Fibroblast of pulmonary artery (primary cell): ENCODE results near the gene EN2.

Experiments
- DNase-seq: peaks from one replicate; pipeline ENCODE4 v3.0.0-alpha.2; 2010; ENCODE audit warnings: low read depth
- H3K4me3 ChIP-seq: replicated peaks from 2 replicates; pipeline ENCODE4 v1.5.1; 2011; ENCODE audit warnings: low read depth, mild to moderate bottlenecking, control low read depth, low read length, moderate library complexity
- TF ChIP-seq, protein P1 (sequence below): IDR thresholded peaks from 2 replicates; pipeline ENCODE4 v1.5.1; 2011; ENCODE audit warnings: mild to moderate bottlenecking, control low read depth, low read length, inconsistent platforms; ENCODE audit errors: missing control alignments

Gene EN2

DNA sequence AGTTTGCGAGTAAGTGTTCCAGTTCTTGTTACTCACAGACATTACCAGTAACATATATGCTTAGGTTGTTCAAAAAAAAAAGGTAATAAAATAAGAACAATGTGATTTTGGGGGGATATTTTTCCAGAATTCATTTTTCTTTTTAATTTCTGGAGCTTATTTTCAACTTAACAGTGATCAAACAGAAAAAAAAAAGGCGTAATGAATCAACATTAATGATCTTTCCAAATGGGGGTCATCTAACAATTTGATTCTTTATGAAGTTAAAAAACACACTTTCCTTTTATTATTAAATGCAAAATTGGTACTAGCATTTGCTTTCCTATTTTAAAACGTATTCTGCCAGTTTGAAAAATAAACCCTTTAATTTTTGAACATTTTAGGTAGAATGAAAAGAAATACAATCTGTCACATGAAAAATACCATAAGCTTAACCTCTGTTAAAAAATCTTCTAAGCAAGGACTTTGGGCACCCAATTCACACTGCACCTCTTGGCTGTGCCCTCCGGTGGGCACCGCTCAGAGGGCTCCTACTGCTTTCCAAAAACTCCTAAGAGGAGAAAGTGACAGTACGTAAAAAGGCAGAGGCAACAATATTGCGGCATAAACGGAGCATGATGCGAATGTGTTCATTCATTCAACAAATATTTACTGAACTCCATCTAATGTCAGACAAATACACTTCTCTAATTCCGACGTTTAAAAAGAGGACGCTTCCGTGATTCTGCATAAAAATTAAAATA is 55.8 kb downstream of the EN2 start:
- no peak overlapping the region for H3K4me3 ChIP-seq
- TF ChIP-seq, protein P1, sequence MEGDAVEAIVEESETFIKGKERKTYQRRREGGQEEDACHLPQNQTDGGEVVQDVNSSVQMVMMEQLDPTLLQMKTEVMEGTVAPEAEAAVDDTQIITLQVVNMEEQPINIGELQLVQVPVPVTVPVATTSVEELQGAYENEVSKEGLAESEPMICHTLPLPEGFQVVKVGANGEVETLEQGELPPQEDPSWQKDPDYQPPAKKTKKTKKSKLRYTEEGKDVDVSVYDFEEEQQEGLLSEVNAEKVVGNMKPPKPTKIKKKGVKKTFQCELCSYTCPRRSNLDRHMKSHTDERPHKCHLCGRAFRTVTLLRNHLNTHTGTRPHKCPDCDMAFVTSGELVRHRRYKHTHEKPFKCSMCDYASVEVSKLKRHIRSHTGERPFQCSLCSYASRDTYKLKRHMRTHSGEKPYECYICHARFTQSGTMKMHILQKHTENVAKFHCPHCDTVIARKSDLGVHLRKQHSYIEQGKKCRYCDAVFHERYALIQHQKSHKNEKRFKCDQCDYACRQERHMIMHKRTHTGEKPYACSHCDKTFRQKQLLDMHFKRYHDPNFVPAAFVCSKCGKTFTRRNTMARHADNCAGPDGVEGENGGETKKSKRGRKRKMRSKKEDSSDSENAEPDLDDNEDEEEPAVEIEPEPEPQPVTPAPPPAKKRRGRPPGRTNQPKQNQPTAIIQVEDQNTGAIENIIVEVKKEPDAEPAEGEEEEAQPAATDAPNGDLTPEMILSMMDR = no peak
- no peak for DNase-seq

DNA sequence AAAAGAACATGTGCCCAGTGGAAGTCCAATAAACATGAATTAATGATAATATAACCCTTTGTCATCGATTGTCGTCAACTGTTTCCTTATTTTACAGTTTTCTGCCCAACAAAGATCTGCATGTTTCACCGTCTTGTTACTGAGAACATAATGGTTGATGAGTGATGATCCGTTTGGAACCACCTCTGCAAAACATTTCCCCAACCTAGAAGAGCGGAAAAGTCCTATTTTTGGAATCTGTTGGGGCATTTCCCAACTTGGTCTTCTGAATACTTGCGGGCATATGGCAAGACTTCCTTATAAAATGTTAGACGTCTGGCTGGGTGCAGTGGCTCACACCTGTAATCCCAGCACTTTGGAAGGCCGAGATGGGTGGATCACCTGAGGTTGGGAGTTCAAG is 56.4 kb downstream of the EN2 start:
- DNase-seq = no peak
- TF ChIP-seq, protein P1 = no peak
- H3K4me3 ChIP-seq = no peak overlapping the region
